Activated T-cell treated with anti-CD3 and anti-CD28 coated beads for 1 hour (primary cell): Measurements from ENCODE around the gene IGSF22.

Experiments used
- DNase-seq: peaks from one replicate; pipeline ENCODE4 v3.0.0-alpha.2; 2020; ENCODE audit warnings: low read depth

IGSF22 gene

DNA sequence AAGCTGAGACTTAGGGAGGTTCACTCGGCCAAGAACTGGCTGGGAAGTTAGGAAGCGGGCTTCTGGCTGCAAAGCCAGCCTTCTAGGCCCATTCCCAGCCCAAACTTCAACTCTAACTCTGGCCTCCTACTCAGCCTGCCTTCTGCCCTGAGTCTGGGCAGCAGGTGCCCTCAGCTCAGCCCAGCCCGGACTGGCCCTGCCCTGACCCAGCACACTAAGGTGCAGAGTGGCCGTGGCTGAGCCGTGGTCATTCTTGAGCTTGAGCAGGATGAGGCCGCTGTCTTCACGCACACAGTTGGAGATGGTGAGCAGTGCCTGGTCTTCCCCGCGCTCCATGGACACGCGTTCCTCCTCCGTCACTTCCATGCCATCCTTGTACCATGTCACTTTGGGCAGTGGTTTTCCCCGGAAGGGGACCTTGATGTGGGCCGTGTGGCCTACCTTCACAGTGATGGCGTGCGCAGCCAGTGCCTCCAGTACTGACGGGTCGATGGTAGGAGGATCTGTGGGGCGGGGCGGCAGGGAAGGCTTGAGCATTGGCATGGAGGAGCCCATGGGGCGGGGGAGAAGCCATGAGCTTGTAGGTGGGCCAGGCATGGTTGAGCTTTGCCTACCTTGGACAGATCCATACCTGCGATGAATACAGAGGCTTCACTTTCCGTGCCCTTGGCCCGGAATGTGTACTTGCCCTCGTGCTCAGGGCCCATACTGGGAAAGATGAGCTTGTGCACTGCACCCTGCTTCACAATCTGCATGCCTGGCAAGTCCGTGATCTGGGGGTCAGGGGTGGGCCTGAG lies 12.1 kb downstream of the IGSF22 start:
- no peak for DNase-seq

DNA sequence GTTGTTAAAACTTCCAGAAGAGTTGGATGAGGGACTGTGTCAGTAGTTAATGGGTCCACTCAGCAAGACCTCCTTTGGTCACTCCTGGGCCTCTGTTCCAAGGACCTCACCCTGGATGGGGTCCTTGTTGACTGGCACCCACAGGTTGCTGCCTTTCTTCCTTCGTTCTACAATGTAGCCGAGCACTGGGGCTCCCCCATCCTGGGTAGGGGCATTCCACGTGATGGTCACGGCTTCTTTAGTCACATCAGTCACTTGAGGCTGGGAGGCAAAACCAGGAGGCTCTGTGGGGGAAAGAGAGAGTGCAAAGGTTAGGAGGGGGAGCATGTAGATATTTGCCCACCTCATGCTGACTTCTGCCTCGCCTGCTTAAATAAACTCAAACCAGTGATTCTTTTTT lies 15.4 kb downstream of the IGSF22 start:
- DNase-seq = no peak

DNA sequence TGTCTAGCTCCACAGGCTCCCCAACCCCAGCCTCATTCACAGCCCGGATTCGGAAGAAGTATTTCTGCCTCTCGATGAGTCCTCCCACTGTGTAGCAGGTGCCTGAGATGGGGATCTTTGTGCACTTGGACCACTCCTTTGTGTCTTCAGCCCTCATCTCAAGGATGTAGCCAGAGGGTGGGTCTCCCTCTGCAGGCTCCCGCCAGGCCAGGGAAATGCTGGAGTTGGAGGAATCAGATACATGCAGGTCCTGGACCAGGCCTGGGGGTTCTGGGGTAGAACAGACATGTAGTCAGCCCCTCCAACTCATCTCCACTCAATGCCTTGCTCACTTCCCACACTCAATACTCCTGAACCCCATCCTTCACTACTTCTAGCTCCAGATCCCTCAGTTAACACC lies 16.6 kb downstream of the IGSF22 start:
- DNase-seq = no peak

DNA sequence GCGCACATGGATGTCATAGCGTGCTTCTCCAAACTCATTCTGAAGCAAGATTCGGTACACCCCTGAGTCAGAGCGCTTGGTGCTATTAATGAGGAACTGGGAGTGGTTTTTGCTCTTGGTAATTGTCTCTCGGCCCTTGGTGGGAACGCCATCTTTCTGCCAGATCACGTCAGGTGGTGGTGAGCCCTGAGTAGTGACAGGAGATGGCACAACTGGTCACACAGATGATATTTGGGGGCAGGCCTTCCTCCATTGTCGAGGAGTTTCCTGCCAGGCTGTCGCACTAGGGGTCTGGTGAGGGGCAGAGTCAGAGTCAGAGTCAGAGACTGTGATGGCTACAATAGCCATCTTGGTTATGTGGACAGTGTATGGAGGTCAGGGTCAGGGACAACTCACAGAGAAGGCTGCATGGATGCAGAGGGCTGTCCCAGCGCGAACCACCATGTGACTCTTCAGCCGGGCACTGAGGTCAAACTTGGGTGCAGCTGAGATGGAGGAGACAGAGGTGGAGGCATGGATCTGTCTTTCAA lies 18.1 kb downstream of the IGSF22 start:
- no peak for DNase-seq

DNA sequence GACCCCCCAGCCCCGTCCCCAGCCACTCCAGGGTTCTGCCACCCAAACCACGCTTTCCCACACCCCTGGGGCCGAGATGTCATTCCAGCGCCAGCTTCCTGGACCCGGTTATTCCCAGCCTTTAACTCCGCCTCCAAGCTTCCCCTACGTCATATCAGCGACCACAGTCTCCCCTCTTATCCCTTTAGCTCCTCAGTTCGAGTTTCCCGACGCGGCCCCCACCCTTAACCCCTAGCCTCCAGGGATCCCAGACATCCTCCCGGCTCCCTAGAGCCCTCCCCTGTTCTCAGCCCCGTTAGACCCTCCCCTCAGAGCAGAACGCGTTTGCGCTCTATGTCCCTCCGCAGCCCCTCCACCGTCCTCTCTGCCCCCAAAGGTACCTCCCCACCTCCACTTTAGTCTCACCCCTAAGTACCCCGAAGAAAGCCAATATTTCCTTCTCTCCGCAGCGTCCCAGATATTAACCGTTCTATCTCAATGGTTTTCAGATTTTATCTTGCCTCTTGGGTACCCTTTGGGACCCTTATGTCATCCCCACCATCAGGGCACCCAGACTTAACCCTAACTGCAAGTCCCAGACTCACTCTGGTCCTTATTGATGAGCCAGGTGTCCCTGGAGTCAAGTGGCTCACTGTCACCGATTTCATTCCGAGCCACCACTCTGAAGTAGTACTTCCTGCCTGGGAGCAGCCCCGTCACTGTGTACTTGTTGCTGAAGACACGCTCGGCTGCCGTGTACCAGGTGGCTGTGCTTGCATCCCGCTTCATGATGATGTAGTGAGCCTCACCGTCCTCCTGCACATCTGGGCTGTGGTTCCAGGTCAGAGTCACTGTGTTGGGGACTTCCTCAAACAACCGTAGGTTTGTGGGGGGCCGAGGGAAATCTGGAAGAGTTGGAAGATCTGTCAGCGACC lies 19.4 kb downstream of the IGSF22 start:
- peak; percentile 38 for DNase-seq

DNA sequence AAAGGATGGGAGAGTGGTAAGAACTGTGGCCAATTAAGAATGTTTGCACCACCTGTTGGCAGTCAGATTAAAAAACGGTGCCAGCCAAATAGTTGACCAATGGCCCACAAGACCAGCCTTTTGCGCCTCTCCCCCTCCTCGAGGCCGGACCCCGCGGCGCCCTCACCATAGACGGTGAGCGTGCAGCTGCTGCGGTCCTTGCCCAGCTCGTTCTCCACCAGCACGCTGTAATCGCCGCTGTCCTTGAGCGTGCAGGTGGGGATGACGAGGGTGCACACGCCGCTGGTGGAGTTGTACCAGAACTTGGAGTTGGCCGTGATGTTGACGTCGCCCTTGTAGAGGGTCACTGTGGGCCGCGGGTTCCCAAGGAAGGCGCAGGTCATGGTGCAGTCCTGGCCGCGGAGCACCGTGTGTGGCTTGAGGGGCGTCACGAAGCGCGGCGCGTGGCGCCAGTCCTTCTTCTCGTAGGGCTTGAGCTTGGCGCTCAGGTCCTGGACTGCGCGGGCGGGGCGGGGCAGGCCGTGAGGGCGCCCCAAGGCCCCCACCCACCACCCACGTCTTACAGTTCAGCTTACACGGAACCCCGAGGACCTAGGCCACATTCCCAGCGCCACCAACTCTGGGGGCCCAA lies 20.2 kb downstream of the IGSF22 start:
- DNase-seq = no peak

DNA sequence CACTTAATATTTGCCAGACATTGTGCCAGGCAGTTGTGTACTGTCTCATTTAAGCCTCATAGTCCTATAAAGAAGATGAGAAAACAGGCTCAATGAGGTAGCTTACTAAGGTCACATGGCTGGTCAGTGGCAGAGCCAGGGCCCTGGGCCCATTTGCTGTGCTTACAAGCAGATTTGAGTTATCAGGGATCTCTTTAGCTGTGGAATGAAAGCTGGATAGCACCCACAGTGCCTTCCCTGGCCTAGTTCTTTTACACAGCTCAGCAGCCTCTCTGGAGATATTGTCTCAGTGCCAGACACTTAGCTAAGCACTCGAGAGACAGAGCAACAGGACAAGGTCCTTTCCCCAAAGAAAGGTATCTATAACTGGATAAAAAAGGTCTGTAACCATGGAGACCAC lies 21.3 kb downstream of the IGSF22 start:
- no peak for DNase-seq

DNA sequence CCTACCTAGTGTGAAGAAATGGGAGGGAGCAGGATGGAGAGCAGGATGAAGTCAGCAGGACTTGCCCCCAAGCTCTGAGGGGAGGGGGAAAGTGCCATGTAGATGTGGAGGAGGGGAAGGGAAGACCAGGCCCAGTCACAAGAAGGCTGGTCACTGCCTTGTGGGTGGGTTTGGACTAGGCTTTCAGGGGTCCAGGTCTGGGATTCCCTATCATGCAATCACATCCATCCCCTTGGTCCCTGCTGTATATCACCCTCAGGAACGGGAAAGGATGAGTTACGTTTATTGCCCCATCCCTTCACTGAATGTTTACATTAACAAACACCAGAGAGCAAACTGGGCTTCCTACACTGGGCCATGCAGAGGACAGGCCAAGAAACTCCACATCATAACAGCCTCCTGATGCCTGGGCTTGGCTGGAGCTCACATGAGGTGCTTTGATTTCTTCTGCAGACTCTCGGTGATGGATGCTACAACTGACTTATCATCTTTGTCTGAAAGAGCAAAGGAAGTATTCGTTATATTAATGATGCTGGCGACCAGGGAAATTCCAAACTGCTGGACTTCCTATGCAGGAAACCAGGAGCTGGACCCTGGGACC lies 21.8 kb downstream of the IGSF22 start:
- no peak for DNase-seq

DNA sequence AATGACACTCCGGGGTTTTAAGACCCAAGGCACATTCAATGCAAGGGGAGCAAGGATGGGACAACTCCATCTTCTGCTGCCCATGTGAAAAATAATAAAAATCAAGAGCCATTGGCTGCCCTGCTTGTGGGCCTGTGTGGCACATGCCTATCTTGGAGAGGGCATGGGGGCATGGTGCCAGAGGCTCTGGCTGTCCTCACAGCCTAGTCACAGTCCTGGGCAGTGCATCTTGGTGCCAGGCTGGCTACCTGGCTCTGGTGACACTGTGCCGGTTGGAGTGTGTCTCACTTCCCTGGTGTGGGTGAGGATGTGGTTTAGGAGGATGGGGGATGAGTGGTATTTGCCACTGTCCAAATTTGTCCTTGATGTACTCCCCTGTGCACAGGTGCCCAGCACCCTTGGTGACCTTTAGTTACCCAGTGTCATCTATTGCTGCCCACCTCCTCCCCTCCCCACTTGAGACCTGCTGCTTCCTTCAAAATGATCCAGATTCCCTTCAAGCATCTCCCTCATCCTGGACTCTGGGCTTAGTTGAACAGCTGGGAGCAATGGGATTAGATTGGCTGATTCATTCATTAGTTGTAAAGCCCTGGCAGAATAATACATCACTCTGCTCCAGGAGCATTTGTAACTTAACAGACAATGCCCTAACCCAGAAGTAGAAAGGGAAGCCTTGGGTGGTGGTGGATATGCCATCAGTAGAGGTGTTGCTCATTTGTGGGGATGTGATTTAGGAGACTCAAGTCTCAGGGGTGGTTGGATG lies 22.8 kb downstream of the IGSF22 start:
- DNase-seq = no peak

DNA sequence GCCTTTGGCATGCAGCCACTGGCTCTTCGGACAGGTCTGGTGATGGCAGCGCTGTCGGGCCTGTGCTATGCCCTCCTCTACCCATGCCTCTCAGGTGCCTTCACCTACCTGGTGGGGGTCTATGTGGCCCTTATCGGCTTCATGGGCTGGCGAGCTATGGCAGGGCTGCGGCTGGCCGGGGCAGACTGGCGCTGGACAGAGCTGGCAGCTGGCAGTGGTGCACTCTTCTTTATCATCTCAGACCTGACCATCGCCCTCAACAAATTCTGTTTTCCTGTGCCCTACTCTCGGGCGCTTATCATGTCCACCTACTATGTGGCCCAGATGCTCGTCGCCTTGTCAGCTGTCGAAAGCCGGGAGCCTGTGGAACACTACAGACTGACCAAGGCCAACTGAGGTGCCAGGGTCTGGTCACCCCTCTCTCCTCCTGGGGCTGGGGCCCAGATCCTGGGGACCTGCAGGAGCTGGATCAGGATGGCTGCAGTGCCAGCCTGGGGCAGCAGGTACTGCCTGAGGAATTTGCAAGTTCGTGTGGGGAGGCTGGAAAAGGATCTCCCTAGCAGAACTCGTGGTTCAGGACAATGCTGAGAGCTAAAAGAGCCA lies 24.3 kb downstream of the IGSF22 start:
- no peak for DNase-seq

DNA sequence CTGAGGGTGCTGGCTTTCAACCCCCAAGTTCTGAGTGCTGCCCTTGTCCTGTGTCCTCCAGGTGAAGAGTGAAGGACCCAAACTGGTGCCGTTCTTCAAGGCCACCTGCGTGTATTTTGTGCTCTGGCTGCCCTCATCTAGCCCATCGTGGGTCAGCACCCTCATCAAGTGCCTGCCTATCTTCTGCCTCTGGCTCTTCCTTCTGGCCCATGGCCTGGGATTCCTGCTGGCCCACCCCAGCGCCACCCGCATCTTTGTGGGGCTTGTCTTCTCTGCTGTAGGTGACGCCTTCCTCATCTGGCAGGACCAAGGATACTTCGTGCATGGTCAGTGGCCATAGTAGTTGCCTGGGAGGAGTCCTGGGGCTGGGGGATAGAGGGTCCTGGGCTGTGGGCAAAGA lies 25.1 kb downstream of the IGSF22 start:
- DNase-seq = no peak

DNA sequence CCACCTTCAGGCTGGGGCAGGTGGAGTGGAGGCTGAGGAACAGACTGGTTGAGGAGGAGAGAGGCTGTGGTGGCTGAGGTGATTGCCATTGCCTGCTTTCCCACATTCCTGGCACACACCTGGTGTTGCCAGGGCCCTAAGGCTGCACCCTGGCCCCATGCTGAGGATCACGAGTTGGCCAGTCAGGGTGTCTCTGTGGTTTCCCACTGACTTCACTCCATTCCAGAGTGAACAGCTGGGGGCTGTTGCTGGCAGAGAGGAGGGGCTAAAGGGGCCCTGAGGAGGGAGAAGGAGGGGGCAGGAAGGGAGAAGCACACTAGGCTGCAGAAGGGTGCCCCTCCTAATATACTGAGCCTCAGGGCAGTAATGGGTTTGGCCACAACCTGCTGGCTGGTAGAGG lies 25.6 kb downstream of the IGSF22 start:
- DNase-seq = no peak

DNA sequence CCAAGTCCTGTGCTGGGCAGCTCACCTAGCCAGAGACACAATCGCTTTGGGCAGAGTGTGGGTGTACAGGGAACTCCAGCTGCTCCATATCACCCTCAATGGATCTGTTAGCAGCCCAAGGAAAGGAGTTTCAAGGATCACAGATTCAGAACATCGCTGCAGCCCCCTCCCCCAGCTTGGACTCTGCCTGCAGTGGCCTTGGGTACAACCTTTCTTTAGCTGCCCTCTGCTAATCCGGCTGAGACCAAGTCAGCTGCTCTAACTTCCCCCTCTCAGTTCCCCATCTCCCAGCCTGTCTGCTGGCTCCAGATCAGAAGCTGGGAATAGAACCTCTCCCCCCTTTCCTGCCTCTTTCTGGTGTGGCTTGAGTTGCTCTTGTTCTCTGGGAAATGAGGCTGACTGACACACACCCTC lies 26.1 kb downstream of the IGSF22 start:
- no peak for DNase-seq

DNA sequence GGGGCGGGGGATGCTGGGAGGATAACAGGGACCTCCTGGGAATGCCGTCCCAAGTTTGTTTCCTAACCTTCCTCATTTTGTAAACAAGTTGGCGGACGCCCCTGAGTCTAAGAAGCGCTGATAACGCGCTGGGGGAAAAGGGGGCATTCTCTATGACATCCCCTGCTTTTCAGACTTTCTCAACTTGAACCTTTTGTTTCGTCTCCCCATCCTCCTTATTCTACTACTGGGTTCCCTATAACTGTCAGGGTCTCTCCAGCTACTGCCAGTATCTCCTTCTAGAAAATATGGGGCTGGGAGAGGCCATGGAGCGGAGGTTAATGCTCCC lies 26.8 kb downstream of the IGSF22 start:
- DNase-seq = no peak

DNA sequence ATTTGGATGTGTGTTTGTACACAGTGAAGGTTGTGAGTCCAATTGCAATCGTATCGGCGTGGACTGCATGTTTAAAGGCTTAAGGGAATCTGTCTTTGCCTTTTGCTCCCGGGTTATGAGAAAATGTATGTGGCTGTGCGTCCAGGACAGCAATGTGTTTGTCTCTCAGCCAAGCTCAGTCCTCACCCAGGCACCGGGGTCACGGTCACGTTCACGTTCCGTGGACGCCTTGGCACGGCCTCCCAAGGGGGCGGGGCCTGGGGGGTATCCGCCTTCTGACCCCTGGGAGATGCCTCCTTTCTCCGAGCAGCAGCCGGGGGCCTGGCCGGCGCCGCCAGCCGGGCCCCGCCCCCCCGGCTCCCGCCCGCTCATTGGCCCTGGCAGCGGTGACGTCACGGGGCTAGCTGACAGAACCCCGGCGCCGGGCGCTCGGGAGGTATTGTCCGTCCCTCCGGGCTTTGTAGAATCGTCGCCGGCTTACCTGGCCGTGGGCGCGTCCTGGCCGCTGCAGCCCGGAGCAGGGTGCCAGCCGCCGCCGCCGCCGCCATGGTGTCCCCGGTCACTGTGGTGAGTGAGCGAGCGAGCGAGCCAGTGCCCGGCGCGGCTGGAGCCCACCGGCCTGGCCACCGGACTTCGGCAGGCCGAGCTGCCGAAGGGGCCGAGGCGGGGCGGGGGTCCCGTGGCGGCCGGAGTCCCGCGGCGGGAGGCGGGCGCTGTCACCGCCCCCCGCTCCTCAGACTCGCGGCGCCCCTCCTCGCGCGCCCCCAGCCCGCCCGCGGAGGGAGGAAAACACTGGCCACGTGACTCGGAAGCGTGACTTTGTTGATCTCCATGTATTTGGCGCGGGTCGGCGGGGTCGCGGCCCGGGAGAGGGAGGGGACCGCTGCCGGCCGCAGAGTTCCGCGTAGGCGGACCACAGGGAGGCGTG lies 27.4 kb downstream of the IGSF22 start, which contains the start of gene TMEM86A:
TSS of gene TMEM86A (plus strand) at position 439 of the 928 bp plus-strand sequence. CDS start at position 547, 108 bp downstream.
- peak; percentile 87 for DNase-seq

DNA sequence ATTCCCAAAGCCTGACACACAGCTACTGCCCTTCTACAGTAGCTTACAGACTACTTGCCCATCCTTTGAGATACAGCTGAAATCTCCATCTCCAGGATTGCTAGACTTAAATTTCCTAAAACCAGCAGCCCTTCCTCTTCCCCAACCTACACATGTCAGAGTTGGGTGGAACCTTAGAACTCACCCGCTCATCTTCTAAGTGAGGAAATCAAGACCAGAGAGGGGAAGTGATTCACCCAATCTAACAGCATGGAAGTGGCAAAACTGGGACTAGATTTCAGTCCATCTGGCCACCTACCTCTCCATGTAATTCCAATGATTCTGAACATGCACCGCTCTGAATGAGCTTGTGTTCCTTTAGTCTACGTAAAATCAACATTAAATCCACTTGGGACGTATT lies 28.4 kb downstream of the IGSF22 start:
- no peak for DNase-seq

DNA sequence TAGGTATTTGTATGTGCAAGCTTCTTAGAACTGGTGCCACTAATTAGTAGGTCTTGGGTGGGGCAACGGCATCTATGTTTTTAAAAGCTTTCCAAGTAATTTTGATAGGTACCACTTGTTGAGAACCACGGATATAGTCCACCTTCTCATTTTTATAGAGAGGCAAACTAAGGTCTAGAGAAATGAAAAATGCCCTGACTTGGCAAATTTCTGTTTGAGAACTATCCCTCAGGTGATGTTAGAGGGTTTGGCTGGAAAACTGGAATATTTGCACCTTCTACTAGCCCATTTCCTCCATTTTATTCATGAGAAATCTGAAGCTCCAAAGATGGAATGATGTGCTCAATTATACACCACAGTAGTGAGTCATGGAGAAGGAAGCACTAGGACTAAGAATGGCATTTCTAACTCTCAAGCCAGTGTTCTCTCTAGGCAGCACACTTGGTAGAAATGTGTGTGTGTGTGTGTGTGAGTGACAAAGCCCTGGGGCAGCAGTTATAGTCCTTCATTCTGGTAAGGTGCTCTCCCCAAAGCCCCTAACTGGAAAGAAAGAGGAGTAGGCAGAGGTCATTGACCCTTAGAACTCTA lies 29.3 kb downstream of the IGSF22 start:
- DNase-seq = no peak

DNA sequence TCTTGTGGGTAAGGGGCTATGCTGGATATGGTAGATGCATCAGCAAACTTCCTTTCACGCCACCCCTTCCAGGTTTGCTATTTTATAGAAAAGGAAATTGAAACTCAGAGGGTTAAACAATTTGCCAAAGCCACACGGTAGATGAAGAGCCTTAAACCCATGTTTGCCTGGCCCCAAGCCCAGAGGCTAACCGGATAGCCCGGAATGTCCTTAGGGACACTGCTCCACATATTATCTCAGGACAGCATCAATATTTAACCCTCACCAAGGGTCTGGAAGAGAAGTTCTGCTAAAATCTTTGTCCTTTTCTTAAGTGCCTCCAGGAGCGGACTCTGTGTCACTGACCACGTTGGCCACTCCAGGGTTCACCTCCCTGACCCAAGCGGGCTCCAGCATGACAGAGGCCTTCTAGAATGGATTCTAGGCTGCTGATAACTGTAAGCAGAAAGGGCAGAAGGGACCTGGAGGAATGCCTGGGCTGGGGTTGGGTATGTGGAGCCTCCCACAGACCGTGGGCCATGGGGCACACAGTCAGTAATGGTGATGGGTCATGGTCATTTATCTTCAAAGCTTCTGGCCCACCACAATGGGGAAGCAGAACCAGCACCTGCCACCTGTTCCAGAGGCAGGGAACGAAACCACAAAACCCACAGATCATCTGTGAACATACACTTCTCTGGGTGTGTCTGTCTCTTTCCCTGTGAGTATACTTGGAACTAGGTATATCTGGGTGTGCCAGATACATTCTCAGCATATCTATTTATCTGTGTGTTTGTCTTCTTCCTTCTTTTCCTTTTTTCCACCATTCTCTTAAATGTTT lies 32.8 kb downstream of the IGSF22 start:
- DNase-seq = no peak
